Measurements from ENCODE around the gene MEA1.

Gene MEA1

DNA sequence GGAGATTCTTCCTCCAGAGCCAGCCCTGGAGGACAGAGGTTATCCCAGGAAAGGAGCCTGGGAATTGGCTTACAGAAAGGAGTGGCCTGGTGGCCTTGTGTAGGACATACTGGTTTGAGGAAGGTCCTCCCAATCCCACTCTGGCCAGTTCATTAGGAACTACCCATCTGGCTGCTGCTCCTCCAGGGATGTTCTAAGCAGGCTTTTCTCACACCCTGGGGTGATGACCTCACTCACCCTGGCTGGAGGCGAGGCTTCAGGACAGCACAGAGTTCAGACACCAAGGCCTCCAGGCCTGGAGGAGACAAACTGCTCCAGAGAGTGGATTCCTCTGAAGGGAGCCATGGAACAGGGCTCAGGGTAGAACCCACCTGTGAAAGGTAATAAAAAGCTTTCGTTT lies 44.3 kb downstream of the MEA1 start:
- no peak for DNase-seq

DNA sequence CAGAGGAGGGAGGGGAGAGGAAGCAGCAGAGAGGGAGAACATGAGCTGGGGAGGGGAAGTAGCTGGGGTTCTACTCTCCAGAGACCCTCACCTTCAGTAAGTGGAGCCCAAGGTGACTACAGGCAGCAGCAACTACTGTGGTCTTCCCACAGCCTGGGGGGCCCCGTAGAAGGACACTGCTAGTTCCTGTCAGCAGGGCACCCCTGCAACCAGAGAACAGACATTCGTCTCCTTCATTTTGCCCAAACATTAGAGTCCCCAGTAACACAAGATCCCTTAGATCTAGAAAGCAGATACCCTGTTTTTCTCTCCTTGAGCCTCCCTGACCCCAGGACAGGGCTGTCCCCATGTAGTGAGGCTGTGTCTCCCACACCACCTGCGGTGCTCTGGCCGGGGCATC lies 45.0 kb downstream of the MEA1 start:
- DNase-seq = no peak

DNA sequence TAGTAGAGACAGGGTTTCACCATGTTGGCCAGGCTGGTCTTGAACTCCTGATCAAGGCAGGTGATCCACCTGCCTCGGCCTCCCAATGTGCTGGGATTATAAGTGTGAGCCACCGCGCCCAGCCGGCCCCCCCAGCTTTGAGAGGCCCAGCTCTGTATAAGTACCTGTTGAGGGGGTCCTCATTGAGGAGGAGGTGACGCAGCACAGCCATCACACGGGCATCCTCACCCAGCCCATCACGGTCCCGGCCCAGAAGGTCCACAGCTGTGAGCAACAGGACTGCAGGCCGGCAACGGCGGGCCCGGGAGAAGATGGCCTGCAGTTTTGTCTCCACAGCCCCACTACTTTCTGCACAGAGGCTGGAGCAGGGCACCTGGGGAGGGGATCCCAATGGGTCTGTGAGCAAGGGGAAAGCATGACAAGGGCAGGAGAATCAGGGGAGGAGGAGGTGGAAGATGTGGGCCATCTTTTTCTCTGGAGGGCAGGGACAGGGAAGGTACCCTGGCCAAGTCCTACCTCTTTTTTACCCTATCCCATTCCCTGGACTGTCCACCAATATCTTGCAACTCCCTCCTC lies 45.5 kb downstream of the MEA1 start:
- DNase-seq = no peak

- DNase-seq = no peak
Measured at GRCh38 chr6:42967228-42967627, 46.5 kb downstream of the MEA1 start.

- DNase-seq = no peak
Measured at GRCh38 chr6:42966571-42966970, 47.2 kb downstream of the MEA1 start.

GRCh38 chr6:42963855-42964605 lies 49.7 kb downstream of the MEA1 start:
- DNase-seq = peak; percentile 26

DNA sequence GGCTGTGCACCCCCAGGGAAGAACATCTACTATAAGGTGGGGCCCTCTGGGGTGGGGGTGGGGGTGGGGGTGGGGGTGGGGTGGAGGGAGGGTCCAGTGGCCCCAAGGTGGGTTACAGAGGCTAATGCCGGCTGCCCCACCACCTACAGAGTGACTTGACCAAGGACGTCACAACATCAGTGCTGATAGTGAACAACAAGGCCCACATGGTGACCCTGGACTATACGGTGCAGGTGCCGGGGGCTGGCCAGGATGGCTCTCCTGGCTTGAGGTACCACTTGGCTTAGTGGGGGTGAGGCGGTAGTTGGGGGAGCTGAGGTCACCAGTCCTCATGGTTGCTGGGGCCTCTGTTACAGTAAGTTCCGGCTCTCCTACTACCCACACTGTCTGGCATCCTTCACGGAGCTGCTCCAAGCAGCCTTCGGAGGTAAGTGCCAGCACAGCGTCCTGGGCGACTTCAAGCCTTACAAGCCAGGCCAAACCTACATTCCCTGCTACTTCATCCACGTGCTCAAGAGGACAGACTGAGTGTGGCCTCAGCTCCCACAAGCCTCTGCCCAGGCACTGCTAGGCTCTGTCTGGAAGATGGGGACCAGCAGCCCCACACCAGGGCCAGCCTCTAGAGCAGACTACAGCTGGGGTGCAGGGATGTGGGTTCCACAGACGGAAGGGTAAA lies 50.4 kb downstream of the MEA1 start:
- DNase-seq = no peak

- DNase-seq = no peak
Measured at GRCh38 chr6:42962502-42963178, 51.1 kb downstream of the MEA1 start.

DNA sequence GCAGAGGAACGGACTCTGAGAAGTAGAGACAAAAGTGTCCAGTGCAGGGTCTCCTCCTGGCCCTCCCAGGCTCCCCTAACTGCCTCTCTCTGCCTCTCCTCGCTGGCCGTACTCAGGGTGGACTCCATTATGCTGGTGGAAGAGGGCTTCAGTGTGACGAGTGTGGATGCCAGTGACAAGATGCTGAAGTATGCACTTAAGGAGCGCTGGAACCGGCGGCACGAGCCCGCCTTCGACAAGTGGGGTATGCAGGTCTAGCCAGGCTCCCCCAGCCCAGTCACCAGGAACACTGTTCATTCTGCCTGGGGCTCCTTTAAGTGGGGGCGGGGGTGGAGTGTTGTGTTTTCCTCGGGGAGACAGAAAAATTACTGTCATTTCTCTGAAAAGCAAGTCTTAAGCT lies 51.6 kb downstream of the MEA1 start:
- no peak for DNase-seq
